ENCODE results near the gene DOC2A.

DOC2A gene

GRCh38 chr16:30007378-30007895 is 3.4 kb downstream of the DOC2A start:
- no peak for DNase-seq (ENCODE audit: low read depth)
- H3K4me3 ChIP-seq (ENCODE audit: low read length): no peak overlapping the region
- TF ChIP-seq, protein P1, sequence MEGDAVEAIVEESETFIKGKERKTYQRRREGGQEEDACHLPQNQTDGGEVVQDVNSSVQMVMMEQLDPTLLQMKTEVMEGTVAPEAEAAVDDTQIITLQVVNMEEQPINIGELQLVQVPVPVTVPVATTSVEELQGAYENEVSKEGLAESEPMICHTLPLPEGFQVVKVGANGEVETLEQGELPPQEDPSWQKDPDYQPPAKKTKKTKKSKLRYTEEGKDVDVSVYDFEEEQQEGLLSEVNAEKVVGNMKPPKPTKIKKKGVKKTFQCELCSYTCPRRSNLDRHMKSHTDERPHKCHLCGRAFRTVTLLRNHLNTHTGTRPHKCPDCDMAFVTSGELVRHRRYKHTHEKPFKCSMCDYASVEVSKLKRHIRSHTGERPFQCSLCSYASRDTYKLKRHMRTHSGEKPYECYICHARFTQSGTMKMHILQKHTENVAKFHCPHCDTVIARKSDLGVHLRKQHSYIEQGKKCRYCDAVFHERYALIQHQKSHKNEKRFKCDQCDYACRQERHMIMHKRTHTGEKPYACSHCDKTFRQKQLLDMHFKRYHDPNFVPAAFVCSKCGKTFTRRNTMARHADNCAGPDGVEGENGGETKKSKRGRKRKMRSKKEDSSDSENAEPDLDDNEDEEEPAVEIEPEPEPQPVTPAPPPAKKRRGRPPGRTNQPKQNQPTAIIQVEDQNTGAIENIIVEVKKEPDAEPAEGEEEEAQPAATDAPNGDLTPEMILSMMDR (conservative IDR thresholded peaks at IDR 0.05; ENCODE audit: low read length): no peak

DNA sequence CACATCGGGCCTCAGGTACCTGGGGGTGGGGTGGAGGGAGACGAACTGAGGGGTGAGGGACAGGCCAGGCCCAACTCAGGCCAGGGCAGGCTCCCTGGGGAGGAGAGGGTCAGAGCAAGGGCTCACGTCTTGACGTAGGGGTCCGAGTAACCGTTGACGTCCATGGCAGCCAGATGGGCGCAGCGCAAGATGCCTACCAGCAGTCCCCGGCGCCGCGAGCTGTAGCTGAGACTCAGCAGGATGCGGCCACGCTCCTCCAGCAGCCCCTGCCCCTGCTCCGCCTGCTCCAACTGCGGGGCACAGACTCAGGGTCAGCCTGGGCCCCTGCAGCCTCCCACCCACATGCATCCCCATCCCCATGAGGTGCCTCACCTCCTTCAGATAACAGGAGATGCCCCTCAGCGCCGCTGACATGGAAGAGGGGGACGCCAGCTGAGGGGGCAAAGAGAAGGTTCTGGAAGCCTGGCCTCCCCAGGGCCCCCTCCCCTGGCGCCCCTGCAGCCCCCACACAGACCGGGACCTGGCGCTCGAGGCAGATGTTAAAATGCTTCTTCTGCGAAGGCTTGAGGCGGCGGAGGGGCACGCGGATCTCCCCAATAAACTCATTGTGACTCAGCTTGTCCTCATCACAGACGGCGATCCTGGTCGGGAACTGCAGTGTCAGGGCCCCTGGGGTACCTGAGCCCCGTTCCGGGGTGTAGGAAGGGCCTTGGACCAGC is 4.0 kb downstream of the DOC2A start:
- TF ChIP-seq, protein P1 (conservative IDR thresholded peaks at IDR 0.05; ENCODE audit: low read length): no peak
- DNase-seq (ENCODE audit: low read depth): no peak

GRCh38 chr16:30006095-30006473 is 4.7 kb downstream of the DOC2A start:
- TF ChIP-seq, protein P1 (conservative IDR thresholded peaks at IDR 0.05; ENCODE audit: low read length): no peak
- DNase-seq (ENCODE audit: low read depth): no peak
- H3K4me3 ChIP-seq (ENCODE audit: low read length): no peak overlapping the region

More for the DNA sequence above, 4.0 kb downstream of the DOC2A start:
- H3K4me3 ChIP-seq (ENCODE audit: low read length): no peak overlapping the region

GRCh38 chr16:30005341-30006094 is 5.3 kb downstream of the DOC2A start:
- TF ChIP-seq, protein P1 (conservative IDR thresholded peaks at IDR 0.05; ENCODE audit: low read length): peak; percentile 85
- peak; percentile 51 for DNase-seq (ENCODE audit: low read depth)
- H3K4me3 ChIP-seq (ENCODE audit: low read length): no peak overlapping the region

DNA sequence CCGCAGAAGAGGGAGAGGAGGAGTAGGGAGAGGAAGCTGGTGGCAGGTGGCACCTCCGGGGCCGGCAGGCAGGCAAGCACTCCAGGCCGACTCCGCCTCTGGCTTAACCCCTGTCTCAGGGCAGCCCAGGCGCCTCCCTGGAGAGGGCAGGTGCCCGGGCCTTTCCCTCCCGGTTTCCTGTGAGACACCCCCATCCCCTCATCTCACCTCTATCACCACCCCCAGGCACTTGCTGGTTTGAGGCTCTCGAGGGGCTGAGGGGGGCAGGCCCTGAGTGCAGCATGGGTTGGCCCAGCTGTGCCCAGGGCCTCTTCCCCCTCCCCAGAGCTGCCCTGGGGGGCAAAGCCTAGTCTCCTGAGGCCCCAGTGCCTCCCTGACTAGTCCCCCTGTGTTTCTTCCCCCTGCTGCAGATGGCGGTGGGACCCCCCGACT is 6.0 kb downstream of the DOC2A start:
- H3K4me3 ChIP-seq (ENCODE audit: low read length): no peak overlapping the region
- no peak for DNase-seq (ENCODE audit: low read depth)
- TF ChIP-seq, protein P1 (conservative IDR thresholded peaks at IDR 0.05; ENCODE audit: low read length): no peak

DNA sequence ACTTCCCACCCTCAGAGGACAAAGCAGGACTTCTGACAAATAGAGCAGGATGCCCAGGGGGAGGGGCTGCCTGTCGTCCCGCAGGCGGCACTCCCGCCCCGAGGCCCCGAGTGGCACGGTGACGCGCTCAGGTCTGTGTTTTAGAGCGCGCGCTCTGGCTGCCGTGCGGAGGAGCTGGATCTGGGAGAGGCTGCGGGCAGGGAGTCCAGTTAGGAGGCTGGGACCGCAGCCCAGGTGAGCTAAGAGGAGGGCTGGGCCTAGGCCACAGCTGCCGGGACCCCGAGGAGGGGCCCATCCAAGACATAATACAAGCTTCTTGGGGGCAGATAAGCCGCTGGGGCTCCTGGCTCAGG is 6.4 kb downstream of the DOC2A start:
- no peak for DNase-seq (ENCODE audit: low read depth)
- H3K4me3 ChIP-seq (ENCODE audit: low read length): no peak overlapping the region
- TF ChIP-seq, protein P1 (conservative IDR thresholded peaks at IDR 0.05; ENCODE audit: low read length): no peak

All from AG10803 (cell line).